Melanocyte of skin (primary cell): Measurements from ENCODE around the gene CCDC13. TPM values are rescaled to one million over a fixed set of nuclear protein-coding genes. Genes with fewer than 3 reads are reported as not detected.

Experiments
- small RNA-seq, 2 donors: library from RNA; depleted of rRNA; stranded (forward); fragments of <200 nt; gene quantifications; one replicate each; pipeline ENCODE3, GENCODE V24; 2012
- total RNA-seq, 2 donors: library from RNA; depleted of rRNA; stranded (reverse); fragments of >200 nt; gene quantifications; 2 replicates each; pipeline ENCODE4 v1.2.3, GENCODE V29; 2012

CCDC13 gene
- total RNA-seq = under 1 TPM in 1 of 2 donors, not detected in 1; 0.33 TPM

GRCh38 chr3:42772670-42773408 is at the start of gene CCDC13:
CCDC13 (minus strand) TSS chr3:42773253; CDS start chr3:42758345, 14,908 bp downstream.

GRCh38 chr3:42809202-42809601 is 36.1 kb upstream of the CCDC13 start, which contains the start of gene ACKR2:
ACKR2 (plus strand) TSS chr3:42809445; CDS start chr3:42864503, 55,058 bp downstream.

GRCh38 chr3:42804106-42804830 is 31.2 kb upstream of the CCDC13 start, which contains the start of gene HIGD1A:
HIGD1A (minus strand) TSS chr3:42804490; CDS start chr3:42794253, 10,237 bp downstream.

Small RNAs within 50 kb of the gene (small RNA-seq; reads per million reads assigned to genes)
- gene CCDC13 = 0 reads per million in 2 donors

Other genes with a start within 250 kb of the CCDC13 start
- gene SEC22C, start 191.3 kb downstream of the CCDC13 start, total RNA-seq = 10 to 100 TPM; 97.9 to 98.4 TPM
- 10 to 100 TPM; 17.2 to 32.3 TPM for gene SS18L2, start 182.4 kb downstream of the CCDC13 start, total RNA-seq
- gene NKTR, start 172.6 kb downstream of the CCDC13 start, total RNA-seq = 10 to 100 TPM; 45.8 to 46.0 TPM
- gene ZBTB47, start 119.6 kb downstream of the CCDC13 start, total RNA-seq = 10 to 100 TPM; 10.7 to 14.1 TPM
- gene KLHL40, start 87.7 kb downstream of the CCDC13 start, total RNA-seq = not detected
- gene HHATL, start 70.5 kb downstream of the CCDC13 start, total RNA-seq = not detected
- gene HIGD1A, start 31.2 kb upstream of the CCDC13 start, total RNA-seq = 100 to 1,000 TPM; 116 to 157 TPM
- under 1 TPM in 1 of 2 donors, not detected in 1; under 0.01 TPM for gene ACKR2, start 36.2 kb upstream of the CCDC13 start, total RNA-seq
- gene CYP8B1, start 102.6 kb upstream of the CCDC13 start, total RNA-seq = not detected
- gene ZNF662, start 132.9 kb upstream of the CCDC13 start, total RNA-seq = under 1 TPM; 0.33 to 0.69 TPM
- gene GASK1A, start 206.1 kb upstream of the CCDC13 start, total RNA-seq = under 1 TPM; 0.33 to 0.34 TPM